Heart left ventricle (tissue), 13 donors: Measurements from ENCODE around the gene PRRG3.

Source experiments
- CTCF ChIP-seq, 12 donors: fragments of 200-600 bp; sonication (generic) in 4 of 12; IDR thresholded peaks; one replicate each; pipeline versions ENCODE4 v1.5.0 to v1.8.0; 2018 to 2022; ENCODE audit warnings: antibody characterized with exemption in 12 of 12, mild to moderate bottlenecking in 5 of 12
- POLR2A ChIP-seq, 2 donors: fragments of 450-650 bp; IDR thresholded peaks; one replicate each; pipeline ENCODE4 v1.6.1; 2017; ENCODE audit warnings: antibody characterized with exemption in 2 of 2, mild to moderate bottlenecking in 2 of 2, moderate library complexity in 2 of 2
- donor health status: ischemic (EF 13 %, LVEDD 7.1; RV severe dilation, severe dysfunction).
- donor health status: DM: no; HTN: yes; CAD: no.
- donor health status: DM: no; HTN: no; CAD: no.
- donor health status: ischemic (EF 25% LVEDD 6.9; RV normal size, moderate dysfunction).
- donor health status: ischemic (EF 25% LVEDD 5.7; RV mildly dilated, moderate dysfunction).
- donor health status: ischemic (EF 35%, LVEDD 5.7; RV mildly dilated, moderate dysfunction).
- donor health status: nonischemic (EF 11% LVEDD 7.7; RV severe dilation, severe dysfunction).
- donor health status: DM: yes; HTN: yes; CAD: no.
- donor health status: PGD.
- donor health status: ischemic (EF 29% LVEDD 5.4; RV normal size, mild dysfunction).
- donor health status: nonischemic (EF 23%, LVEDD 6.1; RV moderate dilation, normal function).

DNA sequence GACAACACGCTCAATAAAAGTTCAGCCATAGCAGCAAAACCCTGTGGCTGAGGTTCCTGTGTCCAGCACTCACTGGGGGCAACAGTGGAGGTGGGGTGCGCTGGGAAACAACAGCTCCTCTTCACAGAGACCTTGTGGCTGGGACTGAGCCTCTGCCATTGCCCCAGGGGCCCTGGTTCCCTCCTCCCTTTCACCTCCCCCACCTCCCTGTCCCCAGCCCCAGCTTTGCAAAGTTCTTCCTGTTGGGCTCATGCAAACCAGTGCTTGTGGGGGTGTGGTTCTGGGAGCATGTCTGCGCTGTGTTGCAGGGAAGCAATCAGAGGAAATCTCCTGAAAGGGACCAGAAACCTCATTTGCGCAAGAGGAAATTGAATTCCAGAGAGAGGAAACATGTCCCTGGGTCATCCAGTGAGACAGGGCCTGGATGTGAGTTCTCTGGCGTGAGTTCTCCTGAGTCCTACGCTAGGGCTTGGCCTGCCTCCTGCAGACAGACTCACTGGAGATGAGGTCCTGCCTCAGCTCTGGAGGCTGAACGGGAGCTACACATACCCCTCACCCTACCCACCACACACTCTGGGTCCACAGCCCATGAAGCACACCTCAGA lies 28.0 kb downstream of the PRRG3 start:
- TF ChIP-seq CTCF (IDR thresholded peaks at IDR 0.05) (no peak), POLR2A (IDR thresholded peaks at IDR 0.05) (no peak)
